HepG2 (cell line): ENCODE data around the gene PSMB11. TPM values are rescaled to one million over a fixed set of nuclear protein-coding genes. Genes with fewer than 3 reads are reported as not detected.

ENCODE experiments used
- ATAC-seq: fragments of 200-7000 bp; cut with Tn5 transposase; 3 replicates; pipeline ENCODE4 v1.9.1; 2020; ENCODE audit warnings: mild to moderate bottlenecking, moderate library complexity
- BruUV-seq: library from RNA; stranded (reverse); fragments of 400-500 nt; replicated peaks from 2 replicates; lab custom pipeline; 2021; lab: Mats Ljungman, UMichigan
- CTCF ChIA-PET: fragments of 300-600 bp; formaldehyde crosslinking; extraction: SDS; loops from one replicate; lab custom pipeline; 2021; ENCODE audit warnings: low total read pairs, inconsistent platforms, low intra/inter-chr PET ratio; lab: Yijun Ruan, JAX
- POLR2A ChIA-PET: fragments of 350-600 bp; sonication (Branson Sonifier 250); formaldehyde crosslinking; loops from one replicate; lab custom pipeline; 2020; ENCODE audit warnings: antibody characterized with exemption, inconsistent platforms; lab: Yijun Ruan, JAX
- DNase-seq: peaks from one replicate; pipeline ENCODE4 v3.0.0-alpha.2; 2015; ENCODE audit warnings: low spot score
- FAIRE-seq: peaks from 3 replicates; lab custom pipeline; 2011; peaks lifted over from hg19 to GRCh38; lab: Jason Lieb, UNC
- H2AFZ ChIP-seq: one replicate; pipeline ENCODE4 v1.6.1; 2011; ENCODE audit warnings: low read length, inconsistent platforms
- H3K27ac ChIP-seq: fragments of 300-600 bp; 3 replicates; pipeline ENCODE4 v1.8.0; 2011; ENCODE audit warnings: mixed run types, mild to moderate bottlenecking, mixed read lengths, low read length, inconsistent platforms; ENCODE audit not compliant: insufficient read depth; ENCODE audit errors: extremely low read length
- H3K27me3 ChIP-seq, 2 experiments: fragments of 200-600 bp in 1 of 2; 2 replicates in 1 of 2; 3 replicates in 1 of 2; pipeline versions ENCODE4 v1.6.0 to v1.8.0; 2011; ENCODE audit warnings: low read length in 2 of 2, mild to moderate bottlenecking in 2 of 2, moderate library complexity in 2 of 2, inconsistent platforms in 1 of 2; ENCODE audit not compliant: insufficient read depth in 2 of 2, control insufficient read depth in 1 of 2
- H3K36me3 ChIP-seq, 2 experiments: fragments of 200-600 bp in 1 of 2; replicated peaks in 1 of 2; 2 replicates in 1 of 2; 3 replicates in 1 of 2; pipeline versions ENCODE4 v1.5.1 to v1.8.0; 2011; ENCODE audit warnings: low read length in 2 of 2, inconsistent platforms in 1 of 2; ENCODE audit not compliant: insufficient read depth in 2 of 2, control insufficient read depth in 1 of 2
- H3K4me1 ChIP-seq: 2 replicates; pipeline ENCODE4 v1.5.1; 2012; ENCODE audit warnings: low read length, inconsistent platforms; ENCODE audit not compliant: insufficient read depth
- H3K4me2 ChIP-seq: 2 replicates; pipeline ENCODE4 v1.6.0; 2011; ENCODE audit warnings: low read depth, low read length, inconsistent platforms
- H3K4me3 ChIP-seq, 3 experiments: fragments of 200-600 bp in 1 of 3; sonication (generic), shearing (Covaris generic) in 1 of 3; replicated peaks in 1 of 3; 2 replicates each; pipeline ENCODE4 v1.5.1; 2011 to 2016; ENCODE audit warnings: low read length in 3 of 3, inconsistent platforms in 2 of 3, low read depth in 2 of 3, mild to moderate bottlenecking in 2 of 3, control low read depth in 1 of 3, mixed read lengths in 1 of 3; ENCODE audit not compliant: insufficient read depth in 1 of 3
- H3K79me2 ChIP-seq: one replicate; pipeline ENCODE4 v1.6.1; 2011; ENCODE audit warnings: low read length, inconsistent platforms; ENCODE audit not compliant: insufficient read depth
- H3K9ac ChIP-seq: 2 replicates; pipeline ENCODE4 v1.6.0; 2011; ENCODE audit warnings: mild to moderate bottlenecking, low read depth, low read length, inconsistent platforms; ENCODE audit not compliant: insufficient read depth
- H3K9me3 ChIP-seq: 2 replicates; pipeline ENCODE4 v1.5.1; 2012; ENCODE audit warnings: mild to moderate bottlenecking, low read length
- H4K20me1 ChIP-seq: 2 replicates; pipeline ENCODE4 v1.6.0; 2011; ENCODE audit warnings: inconsistent platforms, mild to moderate bottlenecking, low read length, moderate library complexity; ENCODE audit not compliant: insufficient read depth
- CEBPG ChIP-seq: IDR thresholded peaks from 2 replicates; pipeline ENCODE4 v1.6.1; 2016
- EED ChIP-seq: sonication (generic); formaldehyde crosslinking; IDR thresholded peaks from 2 replicates; pipeline ENCODE4 v1.5.0; 2020; ENCODE audit warnings: mild to moderate bottlenecking, missing genetic modification reagents
- KDM6A ChIP-seq: IDR thresholded peaks from 2 replicates; pipeline ENCODE4 v1.6.1; 2016; ENCODE audit warnings: low read depth
- MIXL1 ChIP-seq: IDR thresholded peaks from 2 replicates; pipeline ENCODE4 v1.6.1; 2016
- NFIC ChIP-seq: IDR thresholded peaks from 2 replicates; pipeline ENCODE4 v1.6.1; 2012; ENCODE audit warnings: mild to moderate bottlenecking, low read length, inconsistent platforms
- NFYB ChIP-seq: sonication (generic); formaldehyde crosslinking; IDR thresholded peaks from 2 replicates; pipeline ENCODE4 v1.4.0; 2020; ENCODE audit warnings: missing genetic modification reagents
- POLR2G ChIP-seq: fragments of 200-400 bp; formaldehyde crosslinking; IDR thresholded peaks from 2 replicates; pipeline ENCODE4 v1.6.1; 2018; ENCODE audit warnings: mild to moderate bottlenecking, low read depth, low read length, moderate library complexity
- RARA ChIP-seq: IDR thresholded peaks from 2 replicates; pipeline ENCODE4 v1.6.1; 2016; ENCODE audit warnings: missing genetic modification reagents, missing compliant biosample characterization
- RBFOX2 ChIP-seq: fragments of 200-400 bp; formaldehyde crosslinking; IDR thresholded peaks from 2 replicates; pipeline ENCODE4 v1.6.1; 2017; ENCODE audit warnings: low read depth, mild to moderate bottlenecking, low read length
- RBM22 ChIP-seq: fragments of 200-400 bp; formaldehyde crosslinking; optimal IDR thresholded peaks from 2 replicates; pipeline ENCODE3; 2017; ENCODE audit warnings: mild to moderate bottlenecking, low read length, moderate library complexity
- RORA ChIP-seq: sonication (generic); formaldehyde crosslinking; IDR thresholded peaks from 2 replicates; pipeline ENCODE4 v1.5.0; 2020; ENCODE audit warnings: mild to moderate bottlenecking, missing genetic modification reagents, moderate library complexity
- ZNF263 ChIP-seq: sonication (generic); formaldehyde crosslinking; IDR thresholded peaks from 2 replicates; pipeline ENCODE4 v1.4.0; 2020; ENCODE audit warnings: missing genetic modification reagents
- ZNF558 ChIP-seq: sonication (generic); formaldehyde crosslinking; IDR thresholded peaks from 2 replicates; pipeline ENCODE4 v1.9.0; 2022; ENCODE audit warnings: mild to moderate bottlenecking, missing genetic modification reagents, borderline replicate concordance
- ZNF652 ChIP-seq: IDR thresholded peaks from 2 replicates; pipeline ENCODE4 v1.6.1; 2016; ENCODE audit warnings: low read depth, borderline replicate concordance
- ZNF713 ChIP-seq: sonication (generic); formaldehyde crosslinking; IDR thresholded peaks from 2 replicates; pipeline ENCODE4 v1.4.0; 2020; ENCODE audit warnings: mild to moderate bottlenecking, missing genetic modification reagents
- ZNF766 ChIP-seq: sonication (generic); formaldehyde crosslinking; IDR thresholded peaks from 2 replicates; pipeline ENCODE4 v1.5.0; 2020; ENCODE audit warnings: missing genetic modification reagents, borderline replicate concordance
- ZNF784 ChIP-seq: sonication (generic); formaldehyde crosslinking; IDR thresholded peaks from 2 replicates; pipeline ENCODE4 v1.5.1; 2020; ENCODE audit warnings: missing genetic modification reagents, mild to moderate bottlenecking, borderline replicate concordance
- ZSCAN31 ChIP-seq: sonication (generic); formaldehyde crosslinking; IDR thresholded peaks from 2 replicates; pipeline ENCODE4 v1.5.0; 2020; ENCODE audit warnings: low read depth, mild to moderate bottlenecking, missing genetic modification reagents
- WGBS: methylation state at CpG from one replicate; pipeline ENCODE4 v1.1.6; 2017; ENCODE audit warnings: low lambda C conversion rate; 5-methylcytosine and 5-hydroxymethylcytosine counted together
- in situ Hi-C: cut with HindIII; loops from 2 replicates; pipeline ENCODE4 v1.10.0; 2017; ENCODE audit warnings: low pct_unique_long_range_greater_than_20kb; ENCODE audit not compliant: extremely low pct_ligation_motif_present
- intact Hi-C: fragments of 100-400 bp; cut with micrococcal nuclease; formaldehyde crosslinking; loops from one replicate; pipeline ENCODE4 v1.10.0; 2022; ENCODE audit not compliant: unreplicated experiment
- polyA plus RNA-seq, 8 experiments: library from polyadenylated mRNA; depleted of rRNA in 3 of 8; stranded (reverse) in 7 of 8; unstranded in 1 of 8; fragments of >200 nt; fragmentation: Illumina TruSeq in 4 of 8; extraction: Trizol in 4 of 8; gene quantifications; 2 replicates each; pipeline versions ENCODE4 v1.2.1 to v1.2.3, GENCODE V29; 2011 to 2016; ENCODE audit warnings: low read depth in 4 of 8, missing spikeins in 1 of 8, mixed read lengths in 1 of 8; ENCODE audit not compliant: insufficient read depth in 1 of 8
- total RNA-seq, 5 experiments: library from RNA; depleted of rRNA; stranded (reverse); fragments of >200 nt; fragmentation: Illumina TruSeq; extraction: Trizol; gene quantifications; 2 replicates each; pipeline ENCODE4 v1.2.3, GENCODE V29; 2016; ENCODE audit warnings: low read depth in 1 of 5

PSMB11 gene
- total and polyA plus RNA-seq, 2 of the 13 experiments (the other 11 are each of a cell fraction or from before 2014, with no cell fraction given) = not detected

DNA sequence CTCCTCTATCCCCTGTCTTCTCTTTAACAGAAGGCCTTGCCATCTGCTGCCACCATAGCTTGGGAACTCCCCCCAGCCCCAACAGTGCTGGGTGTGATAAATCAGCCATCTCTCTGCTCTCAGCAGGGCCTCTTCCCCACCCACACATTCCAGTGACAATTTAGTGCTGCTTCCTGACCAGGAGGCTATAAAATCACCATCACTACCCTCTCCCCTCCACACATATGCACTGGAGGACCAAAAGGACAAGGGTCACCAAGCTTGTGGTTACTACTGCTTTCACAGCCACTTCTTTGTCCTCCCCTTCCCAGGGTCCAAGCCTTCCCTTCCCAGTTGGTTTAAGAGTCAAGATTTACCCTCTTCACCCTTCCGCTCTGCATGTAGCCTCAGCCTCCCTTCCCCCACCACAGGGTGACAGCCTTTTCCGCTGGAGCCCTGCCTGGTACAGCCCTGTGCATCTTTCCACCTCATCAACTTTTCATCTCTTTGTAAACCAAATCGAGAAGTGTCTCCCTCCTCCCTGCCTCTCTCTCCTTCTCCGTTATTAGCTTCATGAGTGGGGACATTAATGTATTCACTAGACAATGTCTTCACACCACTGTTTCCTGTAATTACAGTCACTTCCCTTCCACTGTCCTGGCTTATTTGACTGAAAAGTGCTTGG, 16.7 kb upstream of the PSMB11 start (continued):
- no peak for TF ChIP-seq RARA
- TF ChIP-seq, all 625 proteins: peak for 25

DNA sequence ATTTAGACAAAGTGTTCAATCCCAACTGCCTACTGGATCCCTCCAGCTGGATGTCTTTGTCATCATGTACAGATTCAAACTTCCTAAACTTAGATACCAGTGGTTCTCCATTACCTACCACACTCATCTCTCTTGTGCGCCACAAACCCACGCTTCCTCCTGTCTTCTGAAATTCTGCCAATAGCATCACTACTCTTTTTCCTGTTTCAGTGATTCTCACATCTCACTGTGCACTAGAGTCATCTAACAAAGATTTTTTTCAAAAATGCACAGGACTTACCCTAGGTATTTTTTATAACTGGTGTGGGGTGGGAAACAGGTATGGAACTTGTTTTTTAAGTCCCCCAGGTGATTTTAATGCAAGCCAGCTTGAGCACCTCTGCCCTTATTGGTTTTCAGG, 13.2 kb upstream of the PSMB11 start:
- Histone ChIP-seq H3K4me1 (peaks cover 57% of the 10 kb centered on the region), H3K27ac (no peak overlapping the region), H3K4me3 (no peak overlapping the region), H3K36me3 (peaks cover 36 to 66% of the 10 kb centered on the region in 2 experiments), H3K79me2 (peaks cover 39% of the 10 kb centered on the region), H3K4me2 (no peak overlapping the region), H4K20me1 (0 out of 2 replicates have a peak, but pooled peaks cover 6% of the 10 kb centered on the region), H3K27me3 (no peaks in the 10 kb centered on the region), H3K9me3 (no peaks in the 10 kb centered on the region), H2AFZ (no peak overlapping the region), H3K9ac (no peak overlapping the region)
- ChIA-PET CTCF (no interaction called here), POLR2A (interaction anchor here (1.0 to 15.1 kb wide), 8 partner anchors 11 to 99 kb away, joined by 3 to 203 read pairs (median 4); partner anchors contain the start of genes ACIN1, AJUBA, C14orf119 and PRMT5)
- peak; percentile 72 for TF ChIP-seq RBFOX2
- TF ChIP-seq RBM22 = peak; percentile 80
- 0 out of 2 replicates have a peak, but pooled peaks have one; percentile 22 for TF ChIP-seq ZSCAN31 (CRISPR knock-in tag)
- no peak for TF ChIP-seq ZNF263 (CRISPR knock-in tag)
- in situ Hi-C loops (no loop called here), intact Hi-C loops (no loop called here)
- DNase-seq = no peak
- ATAC-seq = no peak
- no peak for FAIRE-seq
- BruUV-seq = TSS peak; percentile 6
- 98% methylated on average over 2 of the region's 2 CpGs for WGBS

GRCh38 chr14:23030936-23031335, 11.1 kb upstream of the PSMB11 start:
- BruUV-seq = TSS peak; percentile 32
- WGBS = 98% methylated on average over 4 of the region's 4 CpGs
- Histone ChIP-seq H3K4me3 (no peak overlapping the region), H4K20me1 (0 out of 2 replicates have a peak, but pooled peaks cover 2% of the 10 kb centered on the region), H3K9ac (no peak overlapping the region), H3K27ac (no peak overlapping the region), H3K27me3 (no peaks in the 10 kb centered on the region; a peak in 1 of 5 replicates), H3K4me2 (no peak overlapping the region), H2AFZ (no peak overlapping the region), H3K79me2 (peaks cover 49% of the 10 kb centered on the region), H3K4me1 (peaks cover 54% of the 10 kb centered on the region), H3K36me3 (peaks cover 31 to 51% of the 10 kb centered on the region in 2 experiments), H3K9me3 (no peaks in the 10 kb centered on the region)
- FAIRE-seq = no peak
- DNase-seq = no peak
- ATAC-seq = no peak
- in situ Hi-C loops = no loop called here
- CTCF ChIA-PET = no interaction called here
- POLR2A ChIA-PET = interaction anchor here (0.9 to 15.1 kb wide), 4 partner anchors 9 to 61 kb away, joined by 3 to 203 read pairs (median 4); no protein-coding TSS in a partner anchor
- intact Hi-C loops = no loop called here
- TF ChIP-seq ZNF652 (CRISPR knock-in tag) (no peak), NFYB (CRISPR knock-in tag) (no peak), ZNF766 (no peak), NFIC (no peak), EED (CRISPR knock-in tag) (no peak), MIXL1 (CRISPR knock-in tag) (no peak), POLR2G (peak; percentile 49), ZNF558 (CRISPR knock-in tag) (no peak), KDM6A (no peak), RBFOX2 (peak; percentile 59; the same call in 1 of the 2 replicates), RBM22 (peak; percentile 73), CEBPG (CRISPR knock-in tag) (no peak), RORA (CRISPR knock-in tag) (0 out of 2 replicates have a peak, but pooled peaks have one; percentile 49), ZNF784 (CRISPR knock-in tag) (no peak), ZNF713 (CRISPR knock-in tag) (no peak)
